Measurements from ENCODE around the gene NLGN4X.

GRCh38 chrX:6131287-6131686 lies 97.4 kb downstream of the NLGN4X start:
- no peak for TF ChIP-seq CTCF (IDR thresholded peaks at IDR 0.05)
- no peak for TF ChIP-seq POLR2A (IDR thresholded peaks at IDR 0.05)

Measured in body of pancreas (tissue), 4 donors.